OCI-LY7 (cell line): Measurements from ENCODE around the gene SELENOM. TPM values are rescaled to one million over a fixed set of nuclear protein-coding genes. Genes with fewer than 3 reads are reported as not detected.

Experiments used
- BruUV-seq: library from RNA; stranded (reverse); fragments of 400-500 nt; replicated peaks from 2 replicates; lab custom pipeline; 2021; lab: Mats Ljungman, UMichigan
- CTCF ChIA-PET: fragments of 300-600 bp; sonication (Branson Sonifier 250); formaldehyde crosslinking; loops from one replicate; lab custom pipeline; 2022; ENCODE audit warnings: antibody characterized with exemption; ENCODE audit not compliant: unreplicated experiment; lab: Charles Lee
- POLR2A ChIA-PET: fragments of 300-600 bp; sonication (Branson Sonifier 250); formaldehyde crosslinking; loops from one replicate; lab custom pipeline; 2022; ENCODE audit warnings: antibody characterized with exemption; lab: Charles Lee
- DNase-seq: peaks from one replicate; pipeline ENCODE4 v3.0.0-alpha.2; 2015; ENCODE audit warnings: low spot score
- H2AFZ ChIP-seq: fragments of 200-600 bp; sonication (generic), shearing (Covaris generic); 2 replicates; pipeline ENCODE4 v1.6.1; 2014; ENCODE audit warnings: mild to moderate bottlenecking, antibody characterized with exemption, low read length, moderate library complexity
- H3K27ac ChIP-seq: fragments of 200-600 bp; sonication (generic); 2 replicates; pipeline ENCODE4 v1.5.1; 2014; ENCODE audit warnings: mixed run types, low read depth, mild to moderate bottlenecking, moderate library complexity, low read length, inconsistent platforms; ENCODE audit not compliant: poor library complexity, severe bottlenecking
- H3K36me3 ChIP-seq: fragments of 200-600 bp; sonication (generic); 2 replicates; pipeline ENCODE4 v1.6.1; 2014; ENCODE audit warnings: mild to moderate bottlenecking, antibody characterized with exemption, low read length, moderate library complexity, mixed read lengths; ENCODE audit not compliant: insufficient read depth
- H3K4me1 ChIP-seq: fragments of 200-600 bp; sonication (generic); 2 replicates; pipeline ENCODE4 v1.5.1; 2014; ENCODE audit warnings: mild to moderate bottlenecking, low read length; ENCODE audit not compliant: insufficient read depth, poor library complexity, severe bottlenecking
- H3K4me2 ChIP-seq: fragments of 200-600 bp; sonication (generic); 2 replicates; pipeline ENCODE4 v1.6.1; 2014; ENCODE audit warnings: mild to moderate bottlenecking, low read length
- H3K4me3 ChIP-seq: fragments of 200-600 bp; sonication (generic); 2 replicates; pipeline ENCODE4 v1.5.1; 2014; ENCODE audit warnings: mild to moderate bottlenecking, low read depth, low read length; ENCODE audit not compliant: poor library complexity, severe bottlenecking
- H3K79me2 ChIP-seq: fragments of 200-600 bp; sonication (generic); 2 replicates; pipeline ENCODE4 v1.6.1; 2016; ENCODE audit warnings: low read depth, mild to moderate bottlenecking, low read length, moderate library complexity, mixed read lengths; ENCODE audit not compliant: insufficient read depth
- H3K9me2 ChIP-seq: fragments of 200-600 bp; sonication (generic); 2 replicates; pipeline ENCODE4 v1.6.1; 2016; ENCODE audit warnings: mild to moderate bottlenecking, low read length, mixed read lengths; ENCODE audit not compliant: insufficient read depth
- H3K9me3 ChIP-seq: fragments of 200-600 bp; sonication (generic); 2 replicates; pipeline ENCODE4 v1.6.1; 2014; ENCODE audit warnings: mild to moderate bottlenecking, mixed run types, low read length, mixed read lengths
- H4K20me1 ChIP-seq: fragments of 200-600 bp; sonication (generic); 2 replicates; pipeline ENCODE4 v1.6.1; 2014; ENCODE audit warnings: mild to moderate bottlenecking, antibody characterized with exemption, low read length, moderate library complexity, mixed read lengths; ENCODE audit not compliant: insufficient read depth
- CTCF ChIP-seq: fragments of 200-600 bp; sonication (generic); conservative IDR thresholded peaks from 2 replicates; pipeline ENCODE4 v1.5.1; 2014; ENCODE audit warnings: mild to moderate bottlenecking, antibody characterized with exemption, low read length, moderate library complexity, mixed read lengths
- EZH2phosphoT487 ChIP-seq: fragments of 200-600 bp; sonication (generic); IDR thresholded peaks from 2 replicates; pipeline ENCODE4 v1.6.1; 2018; ENCODE audit warnings: low read depth, borderline replicate concordance, mild to moderate bottlenecking, mixed run types, antibody characterized with exemption, low read length, moderate library complexity, mixed read lengths
- intact Hi-C: fragments of 100-400 bp; cut with micrococcal nuclease; formaldehyde crosslinking; loops from one replicate; pipeline ENCODE4 v1.10.0; 2022; ENCODE audit not compliant: unreplicated experiment
- total RNA-seq, 2 experiments: library from RNA; depleted of rRNA in 1 of 2; stranded (reverse); fragments of >200 nt in 1 of 2; shearing (Covaris generic) in 1 of 2; gene quantifications; 2 replicates each; pipeline ENCODE4 v1.2.3, GENCODE V29; 2014 to 2022

The SELENOM gene
- total RNA-seq, 2 experiments from 2014 or later = 0.55 to 1.4 TPM

- Histone ChIP-seq H3K4me3 (no peak overlapping the region), H3K9me3 (no peaks in the 10 kb centered on the region), H4K20me1 (no peaks in the 10 kb centered on the region), H3K79me2 (no peaks in the 10 kb centered on the region), H3K27ac (no peak overlapping the region), H3K36me3 (no peaks in the 10 kb centered on the region), H2AFZ (no peak overlapping the region), H3K4me2 (no peak overlapping the region), H3K9me2 (no peaks in the 10 kb centered on the region), H3K4me1 (no peaks in the 10 kb centered on the region)
- no peak for DNase-seq
- ChIA-PET CTCF (interaction anchor here (1.3 kb wide), 1 partner anchor 133 kb away, joined by 3 read pairs; no protein-coding TSS in a partner anchor), POLR2A (interaction anchor here (0.6 to 0.8 kb wide), 2 partner anchors 34 to 243 kb away, joined by 4 to 5 read pairs; no protein-coding TSS in a partner anchor)
- no TSS peak for BruUV-seq
- intact Hi-C loops = no loop called here
- TF ChIP-seq CTCF = no peak
- no peak for TF ChIP-seq EZH2phosphoT487
Measured at GRCh38 chr22:31095637-31096249, 11.6 kb downstream of the SELENOM start.

GRCh38 chr22:31094741-31095140 is 12.6 kb downstream of the SELENOM start:
- ChIA-PET POLR2A (interaction anchor here (0.6 kb wide), 1 partner anchor 266 kb away, joined by 3 read pairs; no protein-coding TSS in a partner anchor), CTCF (no interaction called here)
- no peaks in the 10 kb centered on the region for H3K36me3 ChIP-seq
- no peak overlapping the region for H3K27ac ChIP-seq
- no peak overlapping the region for H3K4me3 ChIP-seq
- H4K20me1 ChIP-seq = no peaks in the 10 kb centered on the region
- H3K79me2 ChIP-seq = no peaks in the 10 kb centered on the region
- BruUV-seq = no TSS peak
- H3K9me3 ChIP-seq = no peaks in the 10 kb centered on the region
- H3K4me1 ChIP-seq = peaks cover 2% of the 10 kb centered on the region
- TF ChIP-seq EZH2phosphoT487 = no peak
- TF ChIP-seq CTCF = no peak
- intact Hi-C loops = no loop called here
- no peak for DNase-seq
- no peaks in the 10 kb centered on the region for H3K9me2 ChIP-seq
- H3K4me2 ChIP-seq = no peak overlapping the region
- H2AFZ ChIP-seq = no peak overlapping the region

- POLR2A ChIA-PET = interaction anchor here (0.6 kb wide), 1 partner anchor 267 kb away, joined by 3 read pairs; no protein-coding TSS in a partner anchor
- Histone ChIP-seq H4K20me1 (no peaks in the 10 kb centered on the region), H3K9me2 (no peaks in the 10 kb centered on the region), H3K27ac (no peak overlapping the region), H3K79me2 (no peaks in the 10 kb centered on the region), H3K4me3 (no peak overlapping the region), H3K4me2 (no peak overlapping the region), H3K4me1 (peaks cover 9% of the 10 kb centered on the region), H3K36me3 (no peaks in the 10 kb centered on the region), H3K9me3 (no peaks in the 10 kb centered on the region), H2AFZ (no peak overlapping the region)
- intact Hi-C loops = no loop called here
- TF ChIP-seq EZH2phosphoT487 = no peak
- TF ChIP-seq CTCF = no peak
- no peak for DNase-seq
- BruUV-seq = no TSS peak
- CTCF ChIA-PET = no interaction called here
Measured at GRCh38 chr22:31094021-31094551, 13.3 kb downstream of the SELENOM start.
